KMS-11 (cell line): ENCODE results near the gene POP4.

ENCODE experiments used
- H2AFZ ChIP-seq: fragments of 200-600 bp; sonication (generic); 2 replicates; pipeline ENCODE4 v1.6.1; 2016; ENCODE audit warnings: antibody characterized with exemption, mixed run types, low read depth
- H3K27ac ChIP-seq: fragments of 200-600 bp; sonication (generic); 2 replicates; pipeline ENCODE4 v1.6.1; 2016; ENCODE audit warnings: mild to moderate bottlenecking, mixed run types
- H3K27me3 ChIP-seq: fragments of 200-600 bp; sonication (generic); 2 replicates; pipeline ENCODE4 v1.6.1; 2017; ENCODE audit warnings: mild to moderate bottlenecking, low read depth, mixed run types, moderate library complexity; ENCODE audit not compliant: insufficient read depth
- H3K36me3 ChIP-seq: fragments of 200-600 bp; sonication (generic); 2 replicates; pipeline ENCODE4 v1.6.1; 2017; ENCODE audit warnings: mild to moderate bottlenecking, mixed run types; ENCODE audit not compliant: insufficient read depth
- H3K4me1 ChIP-seq: fragments of 200-600 bp; sonication (generic); 2 replicates; pipeline ENCODE4 v1.6.1; 2016; ENCODE audit warnings: mild to moderate bottlenecking, low read depth, mixed run types; ENCODE audit not compliant: poor library complexity, severe bottlenecking
- H3K4me2 ChIP-seq: fragments of 200-600 bp; sonication (generic); 2 replicates; pipeline ENCODE4 v1.7.0; 2016; ENCODE audit warnings: mild to moderate bottlenecking, mixed run types
- H3K4me3 ChIP-seq: fragments of 200-600 bp; sonication (generic); IDR thresholded peaks from 2 replicates; pipeline ENCODE4 v1.6.1; 2017; ENCODE audit warnings: low read depth, low read length, mixed read lengths; ENCODE audit not compliant: insufficient read depth
- H3K79me2 ChIP-seq: fragments of 200-600 bp; sonication (generic); 2 replicates; pipeline ENCODE4 v1.6.1; 2016; ENCODE audit warnings: low read depth, mixed run types; ENCODE audit not compliant: insufficient read depth
- H3K9ac ChIP-seq: fragments of 200-600 bp; sonication (generic); 2 replicates; pipeline ENCODE4 v1.6.1; 2016; ENCODE audit warnings: mild to moderate bottlenecking, mixed run types
- H4K20me1 ChIP-seq: fragments of 200-600 bp; sonication (generic); 2 replicates; pipeline ENCODE4 v1.6.1; 2016; ENCODE audit warnings: mild to moderate bottlenecking, mixed run types; ENCODE audit not compliant: insufficient read depth
- CTCF ChIP-seq: fragments of 200-600 bp; sonication (generic); conservative IDR thresholded peaks from 2 replicates; pipeline ENCODE4 v1.6.1; 2017; ENCODE audit warnings: low read depth, mild to moderate bottlenecking, antibody characterized with exemption, low read length, moderate library complexity, mixed read lengths

The POP4 gene

GRCh38 chr19:29598496-29598895 lies 7.6 kb upstream of the POP4 start:
- Histone ChIP-seq H3K9ac (no peak overlapping the region), H4K20me1 (no peaks in the 10 kb centered on the region), H3K4me2 (no peak overlapping the region), H2AFZ (no peak overlapping the region), H3K4me3 (no peak overlapping the region), H3K4me1 (no peaks in the 10 kb centered on the region), H3K36me3 (no peaks in the 10 kb centered on the region), H3K27me3 (peaks cover 3% of the 10 kb centered on the region; the same call in 1 of the 2 replicates), H3K79me2 (no peaks in the 10 kb centered on the region), H3K27ac (no peak overlapping the region)
- no peak for TF ChIP-seq CTCF

GRCh38 chr19:29603308-29603707 lies 2.8 kb upstream of the POP4 start:
- H3K36me3 ChIP-seq, result no peaks in the 10 kb centered on the region
- no peaks in the 10 kb centered on the region for H3K27me3 ChIP-seq
- H3K4me2 ChIP-seq, result no peak overlapping the region
- H3K9ac ChIP-seq, result no peak overlapping the region
- peaks cover 10% of the 10 kb centered on the region for H3K4me1 ChIP-seq
- no peak overlapping the region for H3K27ac ChIP-seq
- no peaks in the 10 kb centered on the region for H4K20me1 ChIP-seq
- H2AFZ ChIP-seq, result no peak overlapping the region
- peaks cover 22% of the 10 kb centered on the region for H3K79me2 ChIP-seq
- H3K4me3 ChIP-seq, result no peak overlapping the region
- no peak for TF ChIP-seq CTCF

GRCh38 chr19:29606420-29606747 lies 301 bp downstream of the POP4 start:
- peaks cover 22% of the 10 kb centered on the region for H3K79me2 ChIP-seq
- H4K20me1 ChIP-seq, result no peaks in the 10 kb centered on the region
- no peak for TF ChIP-seq CTCF
- H3K4me2 ChIP-seq, result peak overlapping the region; percentile 86
- H3K27me3 ChIP-seq, result no peaks in the 10 kb centered on the region
- peak overlapping the region; percentile 64 for H3K4me3 ChIP-seq
- H2AFZ ChIP-seq, result peak overlapping the region; percentile 77
- H3K27ac ChIP-seq, result peak overlapping the region; percentile 78
- H3K9ac ChIP-seq, result peak overlapping the region; percentile 93
- no peaks in the 10 kb centered on the region for H3K36me3 ChIP-seq
- H3K4me1 ChIP-seq, result peaks cover 10% of the 10 kb centered on the region

GRCh38 chr19:29609636-29610035 lies 3.6 kb downstream of the POP4 start:
- no peak for TF ChIP-seq CTCF
- Histone ChIP-seq H3K9ac (no peak overlapping the region), H3K27me3 (no peaks in the 10 kb centered on the region), H3K36me3 (no peaks in the 10 kb centered on the region; the same call in 1 of the 2 replicates), H3K27ac (no peak overlapping the region), H2AFZ (no peak overlapping the region), H3K4me1 (peaks cover 10% of the 10 kb centered on the region), H3K4me2 (no peak overlapping the region), H3K4me3 (no peak overlapping the region), H3K79me2 (peaks cover 22% of the 10 kb centered on the region), H4K20me1 (no peaks in the 10 kb centered on the region)
